ENCODE results near the gene PRSS21. TPM values are rescaled to one million over a fixed set of nuclear protein-coding genes. Genes with fewer than 3 reads are reported as not detected.

PRSS21 gene
- total and polyA plus RNA-seq, 2 experiments from 2014 or later, result not detected

- H3K36me3 ChIP-seq (ENCODE audit: low read depth), result no peaks in the 10 kb centered on the region
- DNase-seq, result no peak
- no peak for TF ChIP-seq EZH2phosphoT487 (IDR thresholded peaks at IDR 0.05; ENCODE audit: insufficient read depth, low read depth)
- no peak for TF ChIP-seq EZH2 (IDR thresholded peaks at IDR 0.05; ENCODE audit: insufficient read depth, poor library complexity, severe bottlenecking)
- no peaks in the 10 kb centered on the region for H3K4me1 ChIP-seq (ENCODE audit: insufficient read depth)
- peaks cover 57% of the 10 kb centered on the region for H3K27me3 ChIP-seq (replicated peaks; ENCODE audit: insufficient read depth)
- H3K9me3 ChIP-seq (ENCODE audit: low read depth), result no peaks in the 10 kb centered on the region
- H3K9ac ChIP-seq, result no peak overlapping the region
- H3K4me2 ChIP-seq (ENCODE audit: unreplicated experiment), result no peak overlapping the region
- H2AFZ ChIP-seq, result no peak overlapping the region
- H3K9me2 ChIP-seq (ENCODE audit: insufficient read depth), result no peaks in the 10 kb centered on the region
- WGBS, 2 experiments (ENCODE audit: low coverage in 1 of 2, low lambda C conversion rate in 2 of 2, missing lambda C conversion rate in 2 of 2), result 54 to 56% methylated on average over 7 of the region's 7 CpGs
- no peaks in the 10 kb centered on the region for H3F3A ChIP-seq (ENCODE audit: insufficient read depth)
- no peak overlapping the region for H3K27ac ChIP-seq
- H4K20me1 ChIP-seq (ENCODE audit: insufficient read depth), result no peaks in the 10 kb centered on the region
- in situ Hi-C loops (cut with MboI), result no loop called here
- H3K4me3 ChIP-seq, result no peak overlapping the region
- H3K79me2 ChIP-seq (ENCODE audit: insufficient read depth), result no peaks in the 10 kb centered on the region
Observed at GRCh38 chr16:2795395-2796143, 21.5 kb upstream of the PRSS21 start.

GRCh38 chr16:2798723-2799204 lies 18.3 kb upstream of the PRSS21 start:
- no peak for DNase-seq
- Histone ChIP-seq H3K9me3 (ENCODE audit: low read depth) (no peaks in the 10 kb centered on the region), H3F3A (ENCODE audit: insufficient read depth) (no peaks in the 10 kb centered on the region), H3K9me2 (ENCODE audit: insufficient read depth) (no peaks in the 10 kb centered on the region), H3K79me2 (ENCODE audit: insufficient read depth) (no peaks in the 10 kb centered on the region), H3K36me3 (ENCODE audit: low read depth) (no peaks in the 10 kb centered on the region), H4K20me1 (ENCODE audit: insufficient read depth) (no peaks in the 10 kb centered on the region), H3K4me1 (ENCODE audit: insufficient read depth) (no peaks in the 10 kb centered on the region), H3K4me3 (no peak overlapping the region), H3K9ac (no peak overlapping the region), H3K27ac (no peak overlapping the region), H3K4me2 (ENCODE audit: unreplicated experiment) (no peak overlapping the region), H3K27me3 (replicated peaks; ENCODE audit: insufficient read depth) (peaks cover 29% of the 10 kb centered on the region), H2AFZ (no peak overlapping the region)
- TF ChIP-seq EZH2phosphoT487 (IDR thresholded peaks at IDR 0.05; ENCODE audit: insufficient read depth, low read depth) (no peak), EZH2 (IDR thresholded peaks at IDR 0.05; ENCODE audit: insufficient read depth, poor library complexity, severe bottlenecking) (no peak)
- in situ Hi-C loops (cut with MboI), result no loop called here
- 68 to 71% methylated on average over 30 to 37 of the region's 39 CpGs for WGBS, 2 experiments (ENCODE audit: low coverage in 1 of 2, low lambda C conversion rate in 2 of 2, missing lambda C conversion rate in 2 of 2)

- no peaks in the 10 kb centered on the region for H4K20me1 ChIP-seq (ENCODE audit: insufficient read depth)
- WGBS, 2 experiments (ENCODE audit: low coverage in 1 of 2, low lambda C conversion rate in 2 of 2, missing lambda C conversion rate in 2 of 2), result 73% methylated on average over 20 to 21 of the region's 21 CpGs
- DNase-seq, result no peak
- in situ Hi-C loops (cut with MboI), result no loop called here
- no peak overlapping the region for H3K4me3 ChIP-seq
- no peaks in the 10 kb centered on the region for H3K36me3 ChIP-seq (ENCODE audit: low read depth)
- H3K9me3 ChIP-seq (ENCODE audit: low read depth), result no peaks in the 10 kb centered on the region
- H3K9ac ChIP-seq, result no peak overlapping the region
- H2AFZ ChIP-seq, result no peak overlapping the region
- TF ChIP-seq EZH2 (IDR thresholded peaks at IDR 0.05; ENCODE audit: insufficient read depth, poor library complexity, severe bottlenecking), result no peak
- no peak for TF ChIP-seq EZH2phosphoT487 (IDR thresholded peaks at IDR 0.05; ENCODE audit: insufficient read depth, low read depth)
- no peak overlapping the region for H3K4me2 ChIP-seq (ENCODE audit: unreplicated experiment)
- no peaks in the 10 kb centered on the region for H3K4me1 ChIP-seq (ENCODE audit: insufficient read depth)
- no peaks in the 10 kb centered on the region for H3K9me2 ChIP-seq (ENCODE audit: insufficient read depth)
- no peak overlapping the region for H3K27ac ChIP-seq
- H3K27me3 ChIP-seq (replicated peaks; ENCODE audit: insufficient read depth), result peaks cover 33% of the 10 kb centered on the region
- no peaks in the 10 kb centered on the region for H3K79me2 ChIP-seq (ENCODE audit: insufficient read depth)
- no peaks in the 10 kb centered on the region for H3F3A ChIP-seq (ENCODE audit: insufficient read depth)
Observed at GRCh38 chr16:2799205-2799858, 17.7 kb upstream of the PRSS21 start.

GRCh38 chr16:2799859-2800226 lies 17.2 kb upstream of the PRSS21 start:
- no peaks in the 10 kb centered on the region for H3K9me2 ChIP-seq (ENCODE audit: insufficient read depth)
- no peaks in the 10 kb centered on the region for H3K9me3 ChIP-seq (ENCODE audit: low read depth)
- H3K27ac ChIP-seq, result no peak overlapping the region
- DNase-seq, result peak; percentile 30
- TF ChIP-seq EZH2phosphoT487 (IDR thresholded peaks at IDR 0.05; ENCODE audit: insufficient read depth, low read depth), result no peak
- TF ChIP-seq EZH2 (IDR thresholded peaks at IDR 0.05; ENCODE audit: insufficient read depth, poor library complexity, severe bottlenecking), result no peak
- no peaks in the 10 kb centered on the region for H4K20me1 ChIP-seq (ENCODE audit: insufficient read depth)
- H3K27me3 ChIP-seq (replicated peaks; ENCODE audit: insufficient read depth), result peaks cover 33% of the 10 kb centered on the region
- H3F3A ChIP-seq (ENCODE audit: insufficient read depth), result no peaks in the 10 kb centered on the region
- in situ Hi-C loops (cut with MboI), result no loop called here
- no peak overlapping the region for H3K4me3 ChIP-seq
- no peaks in the 10 kb centered on the region for H3K79me2 ChIP-seq (ENCODE audit: insufficient read depth)
- no peak overlapping the region for H3K4me2 ChIP-seq (ENCODE audit: unreplicated experiment)
- no peak overlapping the region for H2AFZ ChIP-seq
- no peak overlapping the region for H3K9ac ChIP-seq
- no peaks in the 10 kb centered on the region for H3K36me3 ChIP-seq (ENCODE audit: low read depth)
- H3K4me1 ChIP-seq (ENCODE audit: insufficient read depth), result no peaks in the 10 kb centered on the region
- 0 to 14% methylated on average over 1 of the region's 1 CpG for WGBS, 2 experiments (ENCODE audit: low coverage in 1 of 2, low lambda C conversion rate in 2 of 2, missing lambda C conversion rate in 2 of 2)
